Ovary (tissue), 9 donors: ENCODE measurements around the gene HLA-DMB. TPM values are rescaled to one million over a fixed set of nuclear protein-coding genes. Genes with fewer than 3 reads are reported as not detected.

ENCODE experiments used
- DNase-seq, 5 donors: peaks; one replicate each; pipeline ENCODE4 v3.0.0-alpha.2; 2019 to 2020
- H3K27ac ChIP-seq, 2 donors: fragments of 200-600 bp; one replicate each; pipeline versions ENCODE4 v1.5.1 to v1.8.0; 2019 to 2022
- H3K27me3 ChIP-seq: fragments of 200-600 bp; one replicate; pipeline ENCODE4 v1.8.0; 2022
- H3K36me3 ChIP-seq: fragments of 200-600 bp; sonication (generic); one replicate; pipeline ENCODE4 v1.5.1; 2019
- H3K4me1 ChIP-seq: one replicate; pipeline ENCODE4 v1.8.1; 2013; ENCODE audit warnings: mild to moderate bottlenecking, moderate library complexity; ENCODE audit not compliant: insufficient read depth
- H3K4me3 ChIP-seq: fragments of 200-600 bp; sonication (generic); one replicate; pipeline ENCODE4 v1.5.1; 2017
- H3K9me3 ChIP-seq, 2 donors: fragments of 200-600 bp in 1 of 2; sonication (generic) in 1 of 2; one replicate each; pipeline versions ENCODE4 v1.5.1 to v1.8.1; 2013 to 2019; ENCODE audit warnings: mild to moderate bottlenecking in 1 of 2, moderate library complexity in 1 of 2
- EP300 ChIP-seq: sonication (generic); formaldehyde crosslinking; IDR thresholded peaks from one replicate; pipeline ENCODE4 v1.6.1; 2017; ENCODE audit warnings: antibody characterized with exemption
- POLR2A ChIP-seq: fragments of 450-650 bp; IDR thresholded peaks from one replicate; pipeline ENCODE4 v1.6.1; 2017; ENCODE audit warnings: antibody characterized with exemption, mild to moderate bottlenecking, moderate library complexity
- WGBS, 3 donors: extraction: QIAGEN DNeasy Blood & Tissue Kit in 1 of 3; methylation state at CpG; one replicate each; pipeline versions ENCODE4 v1.1.5 to v1.1.7; 2013 to 2017; 5-methylcytosine and 5-hydroxymethylcytosine counted together
- intact Hi-C, 4 donors: fragments of 100-400 bp; cut with DNase I; formaldehyde crosslinking; loops; one replicate each; pipeline versions ENCODE4 v1.11.0 to v1.15.1; 2022 to 2023
- polyA plus RNA-seq, 2 donors: library from polyadenylated mRNA; stranded (reverse); fragments of 200-250 nt in 1 of 2; fragments of 350-450 nt in 1 of 2; fragmentation: Illumina TruSeq in 1 of 2; extraction: RNeasy Lipid Tissue Mini Kit (QIAGEN cat#74804) in 1 of 2; gene quantifications; one replicate each; pipeline ENCODE4 v1.2.3, GENCODE V29; 2013 to 2014
- total RNA-seq, 7 donors: library from RNA; depleted of rRNA in 2 of 7; stranded (reverse); fragments of >200 nt in 2 of 7; fragmentation: NEBNext Ultra II Directional in 3 of 7; extraction: Animal tissue kit (Norgen Biotek cat#: 25700) in 3 of 7; gene quantifications; one replicate each; pipeline versions ENCODE4 v1.1.0 to v1.2.4, GENCODE V29; 2016 to 2023
- TF ChIP-seq, protein P1 (sequence below), 3 donors: fragments of 450-650 bp in 2 of 3; fragments of 200-600 bp in 1 of 3; IDR thresholded peaks; one replicate each; pipeline versions ENCODE4 v1.5.1 to v1.8.0; 2016 to 2022; ENCODE audit warnings: antibody characterized with exemption in 3 of 3, mild to moderate bottlenecking in 1 of 3
- donor health status: DM: no; HTN: no; CAD: no; lungs with moderate emphysema.
- donor health status: DM: no; HTN: no; CAD: no.
- donor health status: Bipolar disorder and iron deficiency.
- donor health status: DM: yes; HTN: yes; CAD: no.
- donor health status: DM: no; HTN: no; CAD: no.
- donor health status: DM: yes; HTN: yes; CAD: no.

HLA-DMB gene
- total and polyA plus RNA-seq, 9 donors = 4.3 to 70.0 (median 12.0) TPM

DNA sequence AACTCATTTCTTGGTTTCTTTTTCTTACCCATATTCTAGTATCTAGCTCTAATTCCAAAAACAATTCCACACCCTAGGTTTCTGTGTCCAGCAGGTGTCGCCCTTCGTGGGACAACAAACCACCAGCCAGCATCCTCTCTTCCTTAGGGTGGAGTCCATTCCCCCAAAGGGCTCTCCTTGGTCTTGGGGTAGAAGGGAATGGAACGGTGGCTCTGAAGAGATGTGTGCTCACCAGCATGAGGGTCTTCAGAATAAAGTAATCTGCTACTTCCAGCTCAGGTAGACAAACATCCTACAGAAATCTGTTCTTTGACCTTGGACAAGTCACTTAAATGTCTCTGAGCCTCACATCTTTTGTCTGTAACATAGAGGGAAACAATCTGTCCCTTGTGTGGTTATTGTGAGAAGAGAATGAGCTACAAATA lies 7.2 kb downstream of the HLA-DMB start:
- DNase-seq = peak; percentile 66 to 83 (median 80)

DNA sequence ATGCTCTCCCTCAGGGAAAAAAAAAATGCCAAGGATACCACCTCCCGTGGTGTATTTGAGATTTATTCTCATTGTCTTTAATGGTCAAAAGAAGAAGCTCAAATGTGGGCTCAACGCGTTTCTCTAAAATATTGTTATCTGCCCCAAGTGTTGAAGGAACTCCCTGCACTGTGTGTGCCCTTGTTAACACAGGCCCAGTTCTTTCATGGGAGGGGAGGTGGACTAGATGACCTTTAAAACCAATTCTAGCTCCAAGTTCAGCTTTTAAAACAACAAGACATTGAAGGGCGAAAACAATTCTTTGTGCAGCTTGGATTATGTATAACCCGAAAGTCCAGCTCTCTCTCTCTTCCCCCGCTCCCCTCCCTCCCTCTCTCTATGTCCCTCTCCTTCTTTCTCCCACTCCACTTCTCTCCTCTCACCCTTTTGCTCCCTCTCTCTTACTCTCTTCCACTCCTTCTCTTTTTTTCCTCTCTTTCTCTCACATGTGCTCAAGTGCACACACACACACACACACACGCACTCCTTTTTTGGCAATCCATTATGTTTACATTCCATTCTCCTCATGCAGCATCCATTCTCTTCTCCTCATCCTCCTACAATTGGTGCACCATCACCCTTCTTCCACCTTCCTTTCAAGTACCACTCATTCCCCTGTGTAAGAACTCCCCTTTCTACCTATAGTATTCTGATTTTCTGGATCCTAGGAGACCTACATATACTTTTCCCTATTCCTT lies 8.5 kb downstream of the HLA-DMB start:
- DNase-seq = peak in 1 of 5 donors; percentile 28
- no peak overlapping the region for H3K27ac ChIP-seq
- intact Hi-C loops = loop anchor here in 2 of 4 donors (5.0 to 10.0 kb wide), 2 partner anchors 45 to 47 kb away; no protein-coding TSS in a partner anchor
- TF ChIP-seq, protein P1, sequence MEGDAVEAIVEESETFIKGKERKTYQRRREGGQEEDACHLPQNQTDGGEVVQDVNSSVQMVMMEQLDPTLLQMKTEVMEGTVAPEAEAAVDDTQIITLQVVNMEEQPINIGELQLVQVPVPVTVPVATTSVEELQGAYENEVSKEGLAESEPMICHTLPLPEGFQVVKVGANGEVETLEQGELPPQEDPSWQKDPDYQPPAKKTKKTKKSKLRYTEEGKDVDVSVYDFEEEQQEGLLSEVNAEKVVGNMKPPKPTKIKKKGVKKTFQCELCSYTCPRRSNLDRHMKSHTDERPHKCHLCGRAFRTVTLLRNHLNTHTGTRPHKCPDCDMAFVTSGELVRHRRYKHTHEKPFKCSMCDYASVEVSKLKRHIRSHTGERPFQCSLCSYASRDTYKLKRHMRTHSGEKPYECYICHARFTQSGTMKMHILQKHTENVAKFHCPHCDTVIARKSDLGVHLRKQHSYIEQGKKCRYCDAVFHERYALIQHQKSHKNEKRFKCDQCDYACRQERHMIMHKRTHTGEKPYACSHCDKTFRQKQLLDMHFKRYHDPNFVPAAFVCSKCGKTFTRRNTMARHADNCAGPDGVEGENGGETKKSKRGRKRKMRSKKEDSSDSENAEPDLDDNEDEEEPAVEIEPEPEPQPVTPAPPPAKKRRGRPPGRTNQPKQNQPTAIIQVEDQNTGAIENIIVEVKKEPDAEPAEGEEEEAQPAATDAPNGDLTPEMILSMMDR (IDR thresholded peaks at IDR 0.05) = no peak
- TF ChIP-seq POLR2A = no peak
- no peak for TF ChIP-seq EP300
- no peaks in the 10 kb centered on the region for H3K36me3 ChIP-seq
- 37 to 47% (median 39%) methylated on average over 7 of the region's 7 CpGs for whole genome bisulfite sequencing, 3 donors
- H3K27me3 ChIP-seq = no peaks in the 10 kb centered on the region
- no peaks in the 10 kb centered on the region for H3K4me1 ChIP-seq
- no peak overlapping the region for H3K4me3 ChIP-seq
- H3K9me3 ChIP-seq = no peaks in the 10 kb centered on the region

More for the DNA sequence above, 7.2 kb downstream of the HLA-DMB start:
- no peaks in the 10 kb centered on the region for H3K9me3 ChIP-seq
- H3K27ac ChIP-seq = no peak overlapping the region
- no peaks in the 10 kb centered on the region for H3K27me3 ChIP-seq
- H3K4me3 ChIP-seq = no peak overlapping the region
- WGBS, 3 donors = 3 to 9% (median 3%) methylated on average over 3 of the region's 3 CpGs
- TF ChIP-seq POLR2A = no peak
- TF ChIP-seq, protein P1 (IDR thresholded peaks at IDR 0.05) = peak; percentile 38 to 70 (median 63)
- no peaks in the 10 kb centered on the region for H3K36me3 ChIP-seq
- no peaks in the 10 kb centered on the region for H3K4me1 ChIP-seq
- intact Hi-C loops = loop anchor here (2.0 to 10.0 kb wide), 4 partner anchors 46 to 51 kb away; no protein-coding TSS in a partner anchor

DNA sequence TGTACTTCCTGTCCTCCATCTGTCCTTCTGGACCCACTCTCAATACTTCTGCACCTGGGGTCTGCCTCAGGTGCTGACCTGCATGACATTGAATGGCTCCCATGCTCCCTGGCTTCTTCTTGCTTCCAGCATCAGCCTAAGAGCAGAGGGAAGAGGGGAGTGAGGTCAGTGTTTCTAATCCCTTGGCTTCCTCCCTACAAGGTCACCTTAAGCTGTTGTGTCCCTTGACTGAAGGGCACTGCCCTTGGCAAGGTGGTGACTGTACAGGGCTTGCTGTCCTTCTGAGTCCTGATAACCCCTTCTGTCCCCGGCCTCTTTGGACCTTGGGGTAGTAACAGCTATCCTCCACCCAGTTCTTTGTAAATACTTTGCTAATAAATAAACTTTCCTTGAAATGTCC lies 9.6 kb downstream of the HLA-DMB start:
- H3K9me3 ChIP-seq = no peaks in the 10 kb centered on the region
- H3K27ac ChIP-seq = no peak overlapping the region
- no peaks in the 10 kb centered on the region for H3K36me3 ChIP-seq
- H3K4me1 ChIP-seq = no peaks in the 10 kb centered on the region
- WGBS, 3 donors = 0% methylated on average over 1 of the region's 1 CpG
- intact Hi-C loops = loop anchor here in 2 of 4 donors (5.0 to 10.0 kb wide), 2 partner anchors 44 to 46 kb away; no protein-coding TSS in a partner anchor
- no peak for DNase-seq
- no peaks in the 10 kb centered on the region for H3K27me3 ChIP-seq
- no peak overlapping the region for H3K4me3 ChIP-seq
- TF ChIP-seq, protein P1 (IDR thresholded peaks at IDR 0.05) = no peak
- no peak for TF ChIP-seq POLR2A
- TF ChIP-seq EP300 = no peak

DNA sequence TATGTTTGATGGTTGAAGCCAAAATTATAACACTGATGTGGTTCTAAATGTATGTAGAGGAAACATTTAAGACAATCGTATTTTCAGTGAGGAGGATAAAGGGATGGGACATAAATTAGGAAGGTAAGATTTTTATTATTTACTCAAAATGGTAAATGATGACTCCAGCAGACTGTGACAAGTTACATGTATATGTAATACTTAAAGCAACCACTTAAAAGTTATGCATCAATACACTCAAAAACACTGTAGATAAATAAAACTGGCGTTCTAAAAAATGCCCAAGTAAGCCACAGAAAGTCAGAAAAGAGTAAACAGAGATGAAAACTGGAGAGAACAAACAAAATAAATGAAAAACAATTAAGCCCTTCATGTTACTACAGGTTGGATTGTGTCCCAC lies 18.7 kb downstream of the HLA-DMB start:
- no peaks in the 10 kb centered on the region for H3K36me3 ChIP-seq
- no peaks in the 10 kb centered on the region for H3K9me3 ChIP-seq
- H3K4me1 ChIP-seq = no peaks in the 10 kb centered on the region
- H3K27ac ChIP-seq = no peak overlapping the region
- no peak for DNase-seq
- intact Hi-C loops = no loop called here
- no peaks in the 10 kb centered on the region for H3K27me3 ChIP-seq
- 88 to 91% (median 90%) methylated on average over 2 of the region's 2 CpGs for WGBS, 3 donors
- no peak for TF ChIP-seq EP300
- no peak for TF ChIP-seq POLR2A
- TF ChIP-seq, protein P1 (IDR thresholded peaks at IDR 0.05) = no peak
- no peak overlapping the region for H3K4me3 ChIP-seq
